ENCODE measurements around the gene NIM1K.

Gene NIM1K

DNA sequence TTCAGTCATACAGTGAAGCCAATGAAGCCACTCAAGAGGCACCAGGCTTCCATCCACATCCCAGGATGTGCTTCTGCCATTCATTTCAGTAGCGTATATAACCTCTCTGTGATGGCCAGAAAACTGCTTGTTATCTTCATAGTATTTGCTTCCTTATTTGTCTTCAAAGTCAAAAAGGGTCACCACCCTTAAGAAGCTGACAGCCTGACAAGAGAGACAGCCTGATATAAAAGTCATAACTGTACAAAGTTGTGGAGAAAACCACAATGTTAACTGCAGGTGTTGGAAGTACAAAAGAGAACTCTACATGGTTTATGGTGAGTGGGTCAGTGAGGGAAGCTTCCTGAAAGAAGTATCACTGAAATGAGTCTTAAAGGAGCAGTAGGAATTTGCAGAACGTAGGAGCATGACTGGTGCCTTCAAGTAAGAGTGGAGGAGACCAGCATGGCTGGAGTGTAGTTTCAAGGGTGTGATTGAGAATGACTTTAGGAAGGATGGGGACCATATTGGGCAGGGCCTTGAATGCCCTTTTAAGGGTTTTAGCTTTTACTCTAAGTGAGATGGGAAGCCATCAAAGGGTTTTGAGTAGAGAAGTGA lies 33.7 kb downstream of the NIM1K start:
- Mint-ChIP-seq H3K4me3 (no peak overlapping the region), H3K27ac (no peak overlapping the region), H3K27me3 (no peaks in the 10 kb centered on the region), H3K36me3 (ENCODE audit: low read depth) (no peaks in the 10 kb centered on the region), H3K9me3 (no peaks in the 10 kb centered on the region), H3K4me1 (ENCODE audit: low read depth) (no peaks in the 10 kb centered on the region)
- intact Hi-C loops (cut with micrococcal nuclease): loop anchor here (2.0 kb wide), 1 partner anchor 165 kb away; no protein-coding TSS in a partner anchor

GRCh38 chr5:43227655-43228054 lies 35.6 kb downstream of the NIM1K start:
- Mint-ChIP-seq H3K4me1 (ENCODE audit: low read depth) (no peaks in the 10 kb centered on the region), H3K27me3 (no peaks in the 10 kb centered on the region), H3K4me3 (no peak overlapping the region), H3K27ac (no peak overlapping the region), H3K36me3 (ENCODE audit: low read depth) (no peaks in the 10 kb centered on the region), H3K9me3 (no peaks in the 10 kb centered on the region)
- intact Hi-C loops (cut with micrococcal nuclease): loop anchor here (2.0 kb wide), 1 partner anchor 163 kb away; no protein-coding TSS in a partner anchor

DNA sequence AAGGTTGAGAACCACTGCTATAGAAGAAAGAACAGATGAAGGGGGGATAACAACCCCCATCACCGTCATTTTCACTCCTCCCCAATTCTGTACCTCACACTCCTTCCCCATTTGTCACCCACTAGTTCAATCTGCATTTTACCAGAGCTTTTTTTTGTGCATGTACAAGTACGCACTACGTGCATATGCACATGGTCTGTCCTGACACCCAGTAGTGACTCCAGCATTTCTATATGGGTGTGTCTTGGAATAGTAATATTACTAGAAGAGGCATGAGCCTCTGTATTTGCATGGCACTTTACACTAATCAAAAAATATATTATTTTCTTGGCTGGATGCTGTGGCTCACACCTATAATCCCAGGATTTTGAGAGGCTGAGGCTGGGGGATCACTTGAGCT lies 38.7 kb downstream of the NIM1K start:
- intact Hi-C loops (cut with micrococcal nuclease): no loop called here
- no peaks in the 10 kb centered on the region for H3K4me1 Mint-ChIP-seq (ENCODE audit: low read depth)
- H3K27ac Mint-ChIP-seq: no peak overlapping the region
- no peaks in the 10 kb centered on the region for H3K27me3 Mint-ChIP-seq
- H3K9me3 Mint-ChIP-seq: no peaks in the 10 kb centered on the region
- no peaks in the 10 kb centered on the region for H3K36me3 Mint-ChIP-seq (ENCODE audit: low read depth)
- no peak overlapping the region for H3K4me3 Mint-ChIP-seq

DNA sequence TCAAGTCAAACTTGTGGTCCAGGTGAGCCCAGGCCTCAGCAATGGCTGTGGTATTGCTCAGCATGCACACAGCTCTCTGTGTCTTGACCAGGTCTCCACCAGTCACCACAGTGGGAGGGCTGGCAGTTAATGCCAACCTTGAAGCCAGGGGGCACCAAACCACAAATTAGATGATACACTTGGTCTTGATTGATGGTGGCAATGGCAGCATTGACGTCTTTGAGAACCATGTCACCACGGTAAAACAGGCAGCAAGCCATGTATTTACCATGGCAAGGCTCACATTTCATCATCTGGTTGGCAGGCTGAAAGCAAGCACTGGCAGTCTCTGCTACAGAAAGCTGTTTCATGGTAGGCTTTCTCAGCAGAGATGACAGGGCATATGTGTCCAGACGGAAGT lies 40.0 kb downstream of the NIM1K start:
- Mint-ChIP-seq H3K4me1 (ENCODE audit: low read depth) (no peaks in the 10 kb centered on the region), H3K27me3 (no peaks in the 10 kb centered on the region), H3K27ac (no peak overlapping the region), H3K9me3 (no peaks in the 10 kb centered on the region), H3K36me3 (ENCODE audit: low read depth) (no peaks in the 10 kb centered on the region), H3K4me3 (no peak overlapping the region)
- intact Hi-C loops (cut with micrococcal nuclease): no loop called here

- H3K27me3 Mint-ChIP-seq: no peaks in the 10 kb centered on the region
- H3K27ac Mint-ChIP-seq: no peak overlapping the region
- no peaks in the 10 kb centered on the region for H3K9me3 Mint-ChIP-seq
- H3K36me3 Mint-ChIP-seq (ENCODE audit: low read depth): no peaks in the 10 kb centered on the region
- no peaks in the 10 kb centered on the region for H3K4me1 Mint-ChIP-seq (ENCODE audit: low read depth)
- intact Hi-C loops (cut with micrococcal nuclease): no loop called here
- H3K4me3 Mint-ChIP-seq: no peak overlapping the region
Observed at GRCh38 chr5:43232943-43233833, 41.2 kb downstream of the NIM1K start.

DNA sequence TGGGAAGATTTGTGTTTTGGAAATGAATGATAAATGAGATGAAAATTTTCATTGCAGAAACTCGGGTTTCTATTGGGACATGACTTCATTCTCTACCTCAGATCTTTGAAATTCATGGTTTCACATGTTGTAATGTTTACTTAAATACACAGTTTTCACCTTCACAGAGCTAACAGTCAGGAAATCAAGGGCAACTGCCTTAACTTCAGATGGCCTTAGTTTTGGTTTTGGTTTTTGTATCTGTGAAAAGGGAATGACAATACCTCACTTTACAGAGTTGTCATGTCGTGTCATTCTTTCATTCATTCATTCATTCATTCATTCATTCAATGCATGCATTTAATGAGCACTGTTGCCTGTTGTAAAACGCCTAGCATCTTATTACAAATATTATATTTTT lies 41.9 kb downstream of the NIM1K start:
- intact Hi-C loops (cut with micrococcal nuclease): no loop called here
- Mint-ChIP-seq H3K4me3 (no peak overlapping the region), H3K9me3 (no peaks in the 10 kb centered on the region), H3K4me1 (ENCODE audit: low read depth) (no peaks in the 10 kb centered on the region), H3K27me3 (no peaks in the 10 kb centered on the region), H3K27ac (no peak overlapping the region), H3K36me3 (ENCODE audit: low read depth) (no peaks in the 10 kb centered on the region)

GRCh38 chr5:43236653-43237355 lies 44.8 kb downstream of the NIM1K start:
- Mint-ChIP-seq H3K27me3 (peaks cover 2% of the 10 kb centered on the region), H3K4me1 (ENCODE audit: low read depth) (no peaks in the 10 kb centered on the region), H3K4me3 (no peak overlapping the region), H3K9me3 (no peaks in the 10 kb centered on the region), H3K36me3 (ENCODE audit: low read depth) (no peaks in the 10 kb centered on the region), H3K27ac (no peak overlapping the region)
- intact Hi-C loops (cut with micrococcal nuclease): no loop called here

DNA sequence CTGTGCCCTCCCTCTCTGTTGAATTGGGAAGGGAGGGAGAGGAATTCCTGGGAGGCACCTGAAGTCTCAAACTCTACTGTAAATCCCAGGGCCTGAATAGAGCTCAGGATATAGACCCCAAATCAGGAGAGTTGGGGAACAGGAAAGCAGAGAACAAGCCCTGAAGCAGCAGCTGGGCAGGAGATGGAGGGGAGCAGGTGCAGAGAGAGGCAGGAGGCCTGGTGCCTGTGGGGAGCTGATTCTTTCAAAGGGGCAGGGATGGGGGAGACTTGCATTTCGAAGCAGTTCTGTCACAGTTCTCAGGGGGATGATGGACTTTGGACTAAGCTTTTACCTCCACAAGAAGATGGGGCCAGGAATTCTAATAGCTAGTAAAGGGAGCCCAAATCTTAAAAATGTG lies 50.2 kb downstream of the NIM1K start:
- Mint-ChIP-seq H3K36me3 (ENCODE audit: low read depth) (no peaks in the 10 kb centered on the region), H3K4me1 (ENCODE audit: low read depth) (no peaks in the 10 kb centered on the region), H3K4me3 (no peak overlapping the region), H3K9me3 (no peaks in the 10 kb centered on the region), H3K27me3 (peaks cover 8% of the 10 kb centered on the region), H3K27ac (no peak overlapping the region)
- intact Hi-C loops (cut with micrococcal nuclease): no loop called here

DNA sequence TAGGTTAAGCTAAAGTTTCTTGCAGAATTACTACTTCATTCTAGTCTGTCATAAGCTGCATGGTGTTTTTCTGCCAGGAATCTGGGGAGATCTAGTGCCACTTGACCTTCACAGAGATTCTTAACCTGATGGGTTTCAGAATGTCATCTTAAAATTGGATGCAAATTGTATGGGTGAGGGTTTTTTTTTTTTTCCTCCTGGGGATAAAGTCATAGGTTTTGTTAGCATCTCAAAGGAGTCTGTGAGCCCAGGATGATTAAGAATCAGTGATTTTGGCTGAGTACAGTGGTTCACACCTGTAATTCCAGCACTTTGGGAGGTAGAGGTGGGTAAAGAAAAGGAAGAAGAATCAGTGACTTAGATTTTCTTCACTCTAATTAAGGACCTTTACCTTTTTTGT lies 51.2 kb downstream of the NIM1K start:
- Mint-ChIP-seq H3K4me1 (ENCODE audit: low read depth) (no peaks in the 10 kb centered on the region), H3K27ac (no peak overlapping the region), H3K4me3 (no peak overlapping the region), H3K36me3 (ENCODE audit: low read depth) (no peaks in the 10 kb centered on the region), H3K27me3 (peaks cover 8% of the 10 kb centered on the region), H3K9me3 (no peaks in the 10 kb centered on the region)
- intact Hi-C loops (cut with micrococcal nuclease): no loop called here

DNA sequence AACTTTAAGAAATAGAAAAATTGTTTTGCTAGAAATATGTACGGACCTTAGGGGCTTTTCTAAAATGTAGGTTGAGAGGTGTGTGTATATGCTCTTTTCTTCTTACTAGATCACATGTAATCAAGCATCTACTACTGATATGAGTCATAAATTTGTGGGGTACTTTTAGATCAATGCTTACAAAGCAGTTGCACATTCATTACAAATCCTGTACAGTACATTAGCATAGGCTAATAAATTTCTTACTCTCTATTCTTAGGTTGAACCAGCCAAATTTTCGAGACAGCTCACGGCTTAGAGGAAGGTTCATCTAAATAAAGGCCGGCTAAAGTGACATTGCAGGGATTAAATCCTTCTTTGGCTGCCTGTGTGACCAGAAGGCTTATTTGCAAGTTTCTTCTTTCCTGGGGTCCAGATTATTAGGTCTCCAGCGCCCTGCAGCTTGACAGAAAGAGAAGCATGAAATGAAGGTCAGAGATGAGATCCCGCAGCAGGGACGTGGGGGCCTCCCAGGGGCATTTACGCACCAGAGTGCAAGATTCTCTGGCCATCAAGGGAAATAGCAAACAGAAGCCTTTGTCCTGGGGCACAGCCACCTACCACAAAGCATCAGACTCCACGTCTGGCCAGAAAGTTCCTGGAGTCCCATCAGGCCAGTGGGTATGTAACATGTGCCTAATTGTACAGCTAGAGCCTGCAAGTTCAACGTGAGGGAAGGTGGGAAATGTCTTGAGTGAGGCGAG lies 53.0 kb downstream of the NIM1K start:
- H3K27ac Mint-ChIP-seq: no peak overlapping the region
- intact Hi-C loops (cut with micrococcal nuclease): no loop called here
- H3K4me1 Mint-ChIP-seq (ENCODE audit: low read depth): no peaks in the 10 kb centered on the region

DNA sequence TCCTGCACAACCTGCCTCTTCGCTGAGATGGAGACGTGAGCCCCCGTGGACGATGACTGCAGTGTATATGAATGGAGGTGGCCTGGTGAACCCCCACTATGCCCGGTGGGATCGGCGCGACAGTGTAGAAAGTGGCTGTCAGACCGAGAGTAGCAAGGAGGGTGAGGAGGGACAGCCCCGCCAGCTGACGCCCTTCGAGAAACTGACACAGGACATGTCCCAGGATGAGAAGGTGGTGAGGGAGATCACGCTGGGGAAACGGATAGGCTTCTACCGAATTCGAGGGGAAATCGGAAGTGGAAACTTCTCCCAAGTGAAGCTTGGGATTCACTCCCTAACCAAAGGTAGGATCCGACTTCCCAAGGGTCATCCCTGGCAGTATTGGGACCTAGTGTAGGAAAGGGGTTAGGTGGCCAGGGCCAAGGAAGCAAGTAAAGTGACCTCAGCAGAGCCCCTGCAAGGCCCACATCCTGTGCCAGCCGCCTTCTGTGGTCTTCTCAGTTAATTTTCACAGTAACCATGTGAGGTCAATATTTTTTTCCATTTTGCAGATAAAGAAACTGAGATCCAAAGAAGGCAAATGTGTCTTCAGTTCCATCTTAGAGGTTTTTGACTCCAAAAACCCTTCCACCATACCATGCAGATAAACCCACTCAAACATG lies 53.8 kb downstream of the NIM1K start:
- Mint-ChIP-seq H3K36me3 (ENCODE audit: low read depth) (no peaks in the 10 kb centered on the region), H3K4me1 (ENCODE audit: low read depth) (no peaks in the 10 kb centered on the region), H3K9me3 (no peaks in the 10 kb centered on the region), H3K27ac (no peak overlapping the region), H3K4me3 (no peak overlapping the region), H3K27me3 (peaks cover 8% of the 10 kb centered on the region)
- intact Hi-C loops (cut with micrococcal nuclease): no loop called here

More for the DNA sequence above, 53.0 kb downstream of the NIM1K start:
- no peak overlapping the region for H3K4me3 Mint-ChIP-seq
- no peaks in the 10 kb centered on the region for H3K9me3 Mint-ChIP-seq
- H3K36me3 Mint-ChIP-seq (ENCODE audit: low read depth): no peaks in the 10 kb centered on the region
- H3K27me3 Mint-ChIP-seq: peaks cover 8% of the 10 kb centered on the region

DNA sequence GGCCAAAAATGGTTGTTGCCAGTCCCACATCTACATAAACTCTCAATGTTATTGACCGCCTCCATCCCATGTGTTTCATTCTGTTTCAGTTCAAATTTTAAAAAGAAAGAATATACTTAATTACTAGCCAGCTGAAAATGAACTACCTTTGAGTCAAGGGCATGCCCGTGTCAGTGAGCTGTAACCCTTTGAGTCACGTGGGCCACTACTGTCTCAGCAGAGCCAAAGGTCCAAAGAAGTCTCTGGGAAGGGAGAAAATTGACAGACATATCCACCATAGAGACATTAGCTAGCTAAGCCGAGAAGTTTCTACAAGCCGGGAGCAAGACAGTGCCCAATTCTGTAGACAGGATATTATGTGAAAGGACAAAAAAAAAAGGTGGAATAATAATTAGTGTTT lies 59.7 kb downstream of the NIM1K start:
- no peaks in the 10 kb centered on the region for H3K36me3 Mint-ChIP-seq (ENCODE audit: low read depth)
- no peak overlapping the region for H3K27ac Mint-ChIP-seq
- H3K9me3 Mint-ChIP-seq: no peaks in the 10 kb centered on the region
- H3K4me1 Mint-ChIP-seq (ENCODE audit: low read depth): no peaks in the 10 kb centered on the region
- no peak overlapping the region for H3K4me3 Mint-ChIP-seq
- peaks cover 2% of the 10 kb centered on the region for H3K27me3 Mint-ChIP-seq
- intact Hi-C loops (cut with micrococcal nuclease): no loop called here

- intact Hi-C loops (cut with micrococcal nuclease): no loop called here
- no peaks in the 10 kb centered on the region for H3K36me3 Mint-ChIP-seq (ENCODE audit: low read depth)
- H3K27ac Mint-ChIP-seq: no peak overlapping the region
Observed at GRCh38 chr5:43255704-43256103, 63.7 kb downstream of the NIM1K start.

More at GRCh38 chr5:43255704-43256103, 63.7 kb downstream of the NIM1K start:
- Mint-ChIP-seq H3K9me3 (no peaks in the 10 kb centered on the region), H3K4me3 (no peak overlapping the region), H3K4me1 (ENCODE audit: low read depth) (no peaks in the 10 kb centered on the region), H3K27me3 (peaks cover 4% of the 10 kb centered on the region)
